Measurements from ENCODE around the gene CHADL.

Gene CHADL

GRCh38 chr22:41231369-41231768, 9.4 kb downstream of the CHADL start:
- DNase-seq (ENCODE audit: extremely low read depth in 1 of 2, low read depth in 1 of 2), result no peak

DNA sequence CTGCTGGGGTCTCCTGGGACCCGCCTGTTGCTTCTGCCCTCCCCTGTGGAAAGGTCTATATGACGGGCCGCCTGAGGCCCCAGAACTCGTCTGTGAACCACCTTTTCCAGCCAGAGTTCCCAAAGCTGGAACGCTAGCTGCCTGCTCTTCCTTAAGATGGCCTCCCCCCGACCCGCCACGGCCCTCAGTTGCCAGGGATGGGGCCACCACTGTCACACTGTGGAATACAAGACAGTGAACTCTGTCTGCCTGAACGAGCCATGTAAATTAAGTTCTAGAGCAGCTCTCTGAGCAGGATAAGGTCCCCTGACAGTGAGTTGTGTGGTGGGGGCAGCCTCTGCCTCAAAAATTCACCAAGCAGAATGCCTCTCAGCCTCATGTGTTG, 10.3 kb downstream of the CHADL start:
- DNase-seq (ENCODE audit: extremely low read depth in 1 of 2, low read depth in 1 of 2), result no peak

GRCh38 chr22:41229730-41230400, 10.9 kb downstream of the CHADL start:
- DNase-seq (ENCODE audit: extremely low read depth in 1 of 2, low read depth in 1 of 2), result no peak

DNA sequence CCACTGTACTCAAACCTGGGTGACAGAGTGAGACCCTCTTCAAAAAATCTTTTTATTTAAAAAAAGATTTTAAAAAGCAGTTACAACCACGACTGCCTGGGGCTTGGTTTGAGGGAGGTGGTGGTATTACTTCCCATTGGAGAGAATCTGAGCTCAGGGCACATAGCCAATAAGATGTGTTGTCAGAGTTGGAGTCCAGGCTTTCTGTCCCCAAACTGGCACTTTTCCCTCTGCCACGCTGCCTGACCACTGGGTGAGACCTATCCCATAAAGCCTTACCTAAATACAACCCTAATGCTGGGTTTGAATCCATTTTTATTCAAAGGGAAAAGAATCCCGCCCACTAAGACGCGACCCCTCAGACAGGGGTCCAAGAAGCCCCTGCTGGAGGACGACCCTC, 11.5 kb downstream of the CHADL start:
- no peak for DNase-seq (ENCODE audit: extremely low read depth in 1 of 2, low read depth in 1 of 2)

GRCh38 chr22:41226723-41227655, 13.7 kb downstream of the CHADL start:
- DNase-seq (ENCODE audit: extremely low read depth in 1 of 2, low read depth in 1 of 2), result no peak

DNA sequence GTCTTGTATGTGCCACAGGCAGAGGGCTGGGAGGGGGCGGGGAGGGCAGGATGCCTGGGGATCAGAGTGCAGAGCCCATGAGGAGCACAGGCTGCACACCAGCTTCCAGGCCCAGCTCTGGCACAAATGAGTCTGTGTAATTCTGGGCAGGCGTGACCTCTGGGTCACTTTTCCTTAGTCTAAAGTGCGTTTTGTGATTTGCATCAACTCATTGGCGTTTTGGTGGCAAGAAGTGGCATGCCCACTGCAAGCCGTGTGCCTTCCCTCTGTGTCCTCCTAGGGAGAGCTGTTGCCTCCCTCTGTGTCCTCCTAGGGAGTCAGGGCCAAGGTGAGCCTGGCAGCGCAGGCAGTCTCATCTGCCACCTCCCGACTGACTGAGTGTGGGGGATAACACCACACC, 17.2 kb downstream of the CHADL start:
- DNase-seq (ENCODE audit: extremely low read depth in 1 of 2, low read depth in 1 of 2), result no peak

- no peak for DNase-seq (ENCODE audit: extremely low read depth in 1 of 2, low read depth in 1 of 2)
Observed at GRCh38 chr22:41222846-41223507, 17.8 kb downstream of the CHADL start.

- no peak for DNase-seq (ENCODE audit: extremely low read depth in 1 of 2, low read depth in 1 of 2)
Observed at GRCh38 chr22:41217553-41218157, 23.1 kb downstream of the CHADL start.

- no peak for DNase-seq (ENCODE audit: extremely low read depth in 1 of 2, low read depth in 1 of 2)
Observed at GRCh38 chr22:41216984-41217383, 23.7 kb downstream of the CHADL start.

DNA sequence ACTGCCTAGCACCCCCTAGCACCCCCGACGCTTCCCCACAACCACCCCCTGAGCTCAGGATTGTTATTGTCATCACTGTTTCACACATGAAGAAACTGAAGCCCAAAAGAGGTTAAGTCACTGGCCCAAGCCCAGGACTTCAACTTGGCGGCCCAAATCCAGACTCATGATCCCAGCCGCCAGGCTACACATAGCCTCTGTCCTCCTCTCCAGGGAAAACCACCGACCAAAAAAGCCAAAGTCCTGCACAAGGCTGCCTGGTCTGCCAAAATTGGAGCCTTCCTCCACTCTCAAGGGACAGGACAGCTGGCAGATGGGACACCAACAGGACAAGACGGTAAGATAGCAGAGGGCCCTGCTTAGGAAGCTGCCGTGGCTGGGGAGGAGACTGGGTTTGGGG, 24.8 kb downstream of the CHADL start:
- no peak for DNase-seq (ENCODE audit: extremely low read depth in 1 of 2, low read depth in 1 of 2)

DNA sequence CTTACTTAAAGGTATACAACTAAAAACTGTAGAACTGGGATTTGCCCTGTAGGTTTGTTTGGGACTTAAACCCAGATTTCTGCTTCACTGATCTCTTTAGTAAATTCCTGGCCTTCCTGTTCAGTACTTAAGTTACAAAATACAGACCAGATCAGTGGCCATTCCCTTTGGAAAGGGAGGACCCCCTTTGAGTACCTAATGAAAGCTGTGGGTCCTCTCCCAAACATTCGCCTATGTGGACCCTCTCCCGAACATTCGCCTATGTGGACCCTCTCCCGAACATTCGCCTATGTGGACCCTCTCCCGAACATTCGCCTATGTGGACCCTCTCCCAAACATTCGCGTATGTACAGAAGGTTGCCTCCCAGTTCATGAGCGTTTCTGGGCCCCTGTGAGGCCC, 25.3 kb downstream of the CHADL start:
- no peak for DNase-seq (ENCODE audit: extremely low read depth in 1 of 2, low read depth in 1 of 2)

GRCh38 chr22:41206719-41207118, 34.0 kb downstream of the CHADL start:
- DNase-seq (ENCODE audit: extremely low read depth in 1 of 2, low read depth in 1 of 2), result no peak

GRCh38 chr22:41204992-41205900, 35.5 kb downstream of the CHADL start, which contains the start of gene L3MBTL2:
L3MBTL2 (plus strand) TSS chr22:41205312; CDS start chr22:41205363, 51 bp downstream.
- peak; percentile 99 for DNase-seq (ENCODE audit: extremely low read depth in 1 of 2, low read depth in 1 of 2)

DNA sequence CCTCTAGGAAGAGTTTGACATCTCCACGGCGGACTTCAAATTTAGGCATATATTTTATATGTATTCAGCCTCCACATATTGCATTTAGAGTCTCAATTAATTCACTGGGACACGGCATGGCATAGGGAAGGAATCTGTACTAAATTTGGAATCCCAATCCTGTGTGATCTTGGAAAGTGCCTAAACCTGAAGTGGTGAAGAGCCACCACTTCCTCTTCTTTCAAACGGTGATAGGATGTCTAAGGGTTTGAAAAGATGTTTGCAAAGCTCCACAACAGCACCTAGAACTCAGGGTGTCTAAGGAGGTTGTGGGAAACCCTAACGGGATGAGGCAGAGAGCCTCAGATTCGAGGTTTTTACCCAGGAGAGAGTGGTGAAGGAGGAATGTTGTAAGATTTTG, 36.7 kb downstream of the CHADL start:
- no peak for DNase-seq (ENCODE audit: extremely low read depth in 1 of 2, low read depth in 1 of 2)

DNA sequence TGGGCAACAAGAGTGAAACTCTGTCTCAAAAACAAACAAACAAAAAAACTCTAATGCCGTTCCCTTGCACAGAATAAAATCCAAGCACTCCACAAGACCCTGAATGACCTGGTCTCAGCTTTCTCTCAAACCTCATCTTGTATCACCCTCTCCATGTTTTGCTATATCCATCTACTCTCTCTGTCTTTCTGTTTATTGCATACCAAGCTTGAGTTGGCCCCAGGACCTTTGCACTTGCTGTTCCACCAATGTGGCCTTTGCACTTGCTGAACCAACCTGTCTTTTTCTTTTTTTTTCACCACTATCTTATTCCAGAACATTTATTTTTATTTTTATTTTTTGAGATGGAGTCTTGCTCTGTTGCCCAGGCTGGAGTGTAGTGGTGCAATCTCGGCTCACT, 37.6 kb downstream of the CHADL start:
- DNase-seq (ENCODE audit: extremely low read depth in 1 of 2, low read depth in 1 of 2), result no peak

DNA sequence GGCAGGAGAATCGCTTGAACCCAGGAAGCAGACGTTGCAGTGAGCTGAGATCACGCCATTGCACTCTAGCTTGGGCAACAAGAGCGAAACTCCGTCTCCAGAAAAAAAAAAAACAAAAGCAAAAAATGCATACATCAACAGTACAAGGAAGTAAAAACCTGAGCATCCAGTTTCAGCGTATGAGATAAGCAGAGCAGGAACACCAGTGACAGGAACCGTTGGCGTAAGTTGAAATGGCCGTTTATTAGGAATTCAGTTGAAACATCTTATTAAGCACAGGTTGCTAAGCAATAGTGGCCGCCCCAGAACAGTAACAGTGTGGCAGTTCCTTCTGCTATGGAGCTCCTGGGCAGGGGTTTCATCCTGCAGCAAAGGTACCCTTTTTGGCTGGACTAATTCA, 39.6 kb downstream of the CHADL start:
- no peak for DNase-seq (ENCODE audit: extremely low read depth in 1 of 2, low read depth in 1 of 2)

- peak; percentile 16 to 48 for DNase-seq (ENCODE audit: extremely low read depth in 1 of 2, low read depth in 1 of 2)
Observed at GRCh38 chr22:41198027-41198580, 42.6 kb downstream of the CHADL start.

GRCh38 chr22:41197038-41197972, 43.4 kb downstream of the CHADL start:
- DNase-seq (ENCODE audit: extremely low read depth in 1 of 2, low read depth in 1 of 2), result peak; percentile 57 to 69

DNA sequence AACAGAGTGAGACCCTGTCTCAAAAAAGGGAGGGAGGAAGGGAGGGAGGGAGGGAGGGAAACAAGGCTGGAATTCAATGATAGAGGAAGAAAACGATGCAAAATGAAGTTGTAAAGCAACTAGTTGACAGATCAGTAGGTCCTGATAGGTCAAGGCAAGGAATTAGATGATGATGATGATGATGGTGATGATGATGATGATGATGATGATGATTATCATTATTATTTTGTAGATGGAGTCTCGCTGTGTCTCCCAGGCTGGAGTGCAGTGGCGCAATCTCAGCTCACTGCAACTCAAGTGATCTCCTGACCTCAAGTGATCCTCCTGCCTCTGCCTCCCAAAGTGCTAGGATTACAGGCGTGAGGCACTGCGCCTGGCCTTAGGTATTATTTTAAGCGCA, 46.9 kb downstream of the CHADL start:
- DNase-seq (ENCODE audit: extremely low read depth in 1 of 2, low read depth in 1 of 2), result no peak

Measured in stimulated activated CD8-positive, alpha-beta memory T cell treated with anti-CD3 and anti-CD28 coated beads, Interleukin-7, amount 100 ng/mL, for 48 hours (primary cell).